Transverse colon (tissue), 4 donors: ENCODE measurements around the gene KCNMB1. TPM values are rescaled to one million over a fixed set of nuclear protein-coding genes. Genes with fewer than 3 reads are reported as not detected.

Experiments used
- DNase-seq: peaks from one replicate; pipeline ENCODE4 v3.0.0-alpha.2; 2019
- H3K27ac ChIP-seq, 4 donors: fragments of 200-600 bp; sonication (generic); 2 replicates each; pipeline ENCODE4 v1.5.1; 2016 to 2018; ENCODE audit warnings: inconsistent platforms in 4 of 4
- H3K27me3 ChIP-seq: fragments of 200-600 bp; sonication (generic); 2 replicates; pipeline ENCODE4 v1.5.1; 2017; ENCODE audit warnings: inconsistent platforms
- H3K36me3 ChIP-seq, 4 donors: fragments of 200-600 bp; sonication (generic); 2 replicates each; pipeline ENCODE4 v1.5.1; 2017 to 2019; ENCODE audit warnings: inconsistent platforms in 4 of 4
- H3K4me1 ChIP-seq, 4 donors: fragments of 200-600 bp; sonication (generic); 2 replicates each; pipeline ENCODE4 v1.5.1; 2017 to 2020; ENCODE audit warnings: inconsistent platforms in 4 of 4
- H3K4me3 ChIP-seq, 4 donors: fragments of 200-600 bp; sonication (generic); 1 replicate in 1 of 4; 2 replicates in 3 of 4; pipeline versions ENCODE4 v1.5.1 to v1.6.1; 2017 to 2019; ENCODE audit warnings: inconsistent platforms in 4 of 4
- H3K9me3 ChIP-seq, 2 donors: fragments of 200-600 bp; sonication (generic); 2 replicates each; pipeline ENCODE4 v1.5.1; 2017 to 2019; ENCODE audit warnings: inconsistent platforms in 2 of 2
- CTCF ChIP-seq, 5 experiments: fragments of 200-600 bp in 3 of 5; fragments of 450-650 bp in 2 of 5; sonication (generic) in 3 of 5; IDR thresholded peaks; 1 replicate in 2 of 5; 2 replicates in 3 of 5; pipeline ENCODE4 v1.5.1; 2016 to 2017; ENCODE audit warnings: antibody characterized with exemption in 5 of 5, inconsistent platforms in 3 of 5, mild to moderate bottlenecking in 2 of 5, moderate library complexity in 1 of 5
- EP300 ChIP-seq: sonication (generic); formaldehyde crosslinking; IDR thresholded peaks from one replicate; pipeline ENCODE4 v1.6.1; 2017; ENCODE audit warnings: antibody characterized with exemption, low read depth
- POLR2A ChIP-seq: fragments of 450-650 bp; IDR thresholded peaks from one replicate; pipeline ENCODE4 v1.6.1; 2016; ENCODE audit warnings: antibody characterized with exemption, mild to moderate bottlenecking, moderate library complexity
- POLR2AphosphoS5 ChIP-seq, 3 donors: sonication (generic); formaldehyde crosslinking; IDR thresholded peaks; one replicate each; pipeline ENCODE4 v1.6.1; 2016; ENCODE audit warnings: antibody characterized with exemption in 3 of 3
- WGBS, 2 donors: methylation state at CpG; one replicate each; pipeline ENCODE4 v1.1.5; 2018; ENCODE audit warnings: low coverage in 1 of 2; 5-methylcytosine and 5-hydroxymethylcytosine counted together
- in situ Hi-C, 4 donors: fragments of 200-750 bp; cut with MboI; loops; one replicate each; pipeline versions ENCODE4 v1.15.0 to v1.15.1; 2017; ENCODE audit warnings: low sequenced_read_pairs in 3 of 4, low pct_ligation_motif_present in 1 of 4, low pct_unique_long_range_greater_than_20kb in 1 of 4
- intact Hi-C: fragments of 100-400 bp; cut with DNase I; formaldehyde crosslinking; loops from one replicate; pipeline ENCODE4 v1.15.1; 2023; ENCODE audit warnings: low total_unique reads
- total RNA-seq, 4 donors: library from RNA; depleted of rRNA; stranded (reverse); fragments of >200 nt; gene quantifications; one replicate each; pipeline ENCODE4 v1.1.0, GENCODE V29; 2016

Gene KCNMB1
- total RNA-seq, 4 donors from 2014 or later, result 6.0 to 17.2 (median 8.0) TPM

- H3K27me3 ChIP-seq, result no peaks in the 10 kb centered on the region
- no peaks in the 10 kb centered on the region for H3K36me3 ChIP-seq
- 75 to 78% methylated on average over 1 to 2 of the region's 2 CpGs for WGBS, 2 donors
- H3K4me3 ChIP-seq, result no peak overlapping the region
- DNase-seq, result no peak
- no peak overlapping the region for H3K27ac ChIP-seq
- intact Hi-C loops, result no loop called here
- no peaks in the 10 kb centered on the region for H3K4me1 ChIP-seq
- no peaks in the 10 kb centered on the region for H3K9me3 ChIP-seq
- in situ Hi-C loops, result loop anchor here in 2 of 4 donors (25.0 kb wide), 1 partner anchor 140 kb away; no protein-coding TSS in a partner anchor
- TF ChIP-seq EP300, result no peak
These were observed 13.3 kb upstream of the KCNMB1 start for GRCh38 chr5:170402508-170402907.

GRCh38 chr5:170397059-170397458, 7.9 kb upstream of the KCNMB1 start:
- Histone ChIP-seq H3K4me3 (no peak overlapping the region), H3K4me1 (peaks cover 0 to 5% (median 3%) of the 10 kb centered on the region in 4 donors), H3K36me3 (no peaks in the 10 kb centered on the region), H3K9me3 (no peaks in the 10 kb centered on the region), H3K27ac (no peak overlapping the region), H3K27me3 (no peaks in the 10 kb centered on the region)
- no peak for DNase-seq
- WGBS, 2 donors, result 65% methylated on average over 2 of the region's 2 CpGs; no CpG with 5 or more reads in 1 of the 2 donors
- TF ChIP-seq CTCF (IDR thresholded peaks at IDR 0.05) (no peak), EP300 (no peak), POLR2AphosphoS5 (IDR thresholded peaks at IDR 0.05) (no peak), POLR2A (no peak)
- intact Hi-C loops, result no loop called here
- in situ Hi-C loops, result no loop called here

- no peak for DNase-seq
- Histone ChIP-seq H3K4me1 (peaks cover 0 to 5% (median 3%) of the 10 kb centered on the region in 4 donors), H3K9me3 (no peaks in the 10 kb centered on the region), H3K36me3 (no peaks in the 10 kb centered on the region), H3K4me3 (no peak overlapping the region), H3K27ac (peak overlapping the region in 1 of 4 donors; percentile 91), H3K27me3 (no peaks in the 10 kb centered on the region)
- in situ Hi-C loops, result no loop called here
- 77 to 81% methylated on average over 8 of the region's 8 CpGs for WGBS, 2 donors
- intact Hi-C loops, result no loop called here
- TF ChIP-seq POLR2A, result no peak
- TF ChIP-seq POLR2AphosphoS5 (IDR thresholded peaks at IDR 0.05), result no peak
- no peak for TF ChIP-seq EP300
- no peak for TF ChIP-seq CTCF (IDR thresholded peaks at IDR 0.05)
These were observed 4.8 kb upstream of the KCNMB1 start for GRCh38 chr5:170393958-170394357.

GRCh38 chr5:170393235-170393634, 4.1 kb upstream of the KCNMB1 start:
- WGBS, 2 donors, result 29 to 41% methylated on average over 5 to 6 of the region's 6 CpGs
- intact Hi-C loops, result no loop called here

More at GRCh38 chr5:170393235-170393634, 4.1 kb upstream of the KCNMB1 start:
- Histone ChIP-seq H3K27ac (peak overlapping the region in 1 of 4 donors; percentile 91), H3K27me3 (no peaks in the 10 kb centered on the region), H3K36me3 (no peaks in the 10 kb centered on the region), H3K4me1 (peaks cover 0 to 5% (median 3%) of the 10 kb centered on the region in 4 donors), H3K9me3 (no peaks in the 10 kb centered on the region), H3K4me3 (no peak overlapping the region)
- TF ChIP-seq POLR2A, result no peak
- no peak for TF ChIP-seq POLR2AphosphoS5 (IDR thresholded peaks at IDR 0.05)
- TF ChIP-seq CTCF (IDR thresholded peaks at IDR 0.05), result no peak
- no peak for TF ChIP-seq EP300
- no peak for DNase-seq
- in situ Hi-C loops, result no loop called here
